Osteoblast (primary cell): ENCODE data around the gene STRA6. TPM values are rescaled to one million over a fixed set of nuclear protein-coding genes. Genes with fewer than 3 reads are reported as not detected.
A peak's percentile ranks its signal among the peaks of the same experiment; 100 is the strongest.

Experiments used
- DNase-seq: peaks from one replicate; pipeline ENCODE4 v3.0.0; 2011; ENCODE audit warnings: low spot score, mixed read lengths; ENCODE audit not compliant: insufficient read length; ENCODE audit errors: missing footprints
- H2AFZ ChIP-seq: 2 replicates; pipeline ENCODE4 v1.6.0; 2011; ENCODE audit warnings: mild to moderate bottlenecking, low read length
- H3K27ac ChIP-seq: 2 replicates; pipeline ENCODE4 v1.5.1; 2011; ENCODE audit warnings: mild to moderate bottlenecking, low read depth, low read length, moderate library complexity
- H3K27me3 ChIP-seq: 2 replicates; pipeline ENCODE4 v1.6.0; 2012; ENCODE audit warnings: mild to moderate bottlenecking, control low read depth, inconsistent platforms, low read length, moderate library complexity; ENCODE audit not compliant: insufficient read depth
- H3K36me3 ChIP-seq: 2 replicates; pipeline ENCODE4 v1.5.1; 2011; ENCODE audit warnings: mild to moderate bottlenecking, low read length, control low read depth, moderate library complexity; ENCODE audit not compliant: insufficient read depth
- H3K4me1 ChIP-seq: 2 replicates; pipeline ENCODE4 v1.5.1; 2011; ENCODE audit warnings: mild to moderate bottlenecking, low read length, control low read depth, moderate library complexity; ENCODE audit not compliant: insufficient read depth
- H3K4me2 ChIP-seq: 2 replicates; pipeline ENCODE4 v1.6.0; 2011; ENCODE audit warnings: mild to moderate bottlenecking, low read length; ENCODE audit not compliant: insufficient read depth
- H3K4me3 ChIP-seq: fragments of 200-600 bp; sonication (generic); 3 replicates; pipeline ENCODE4 v1.5.1; 2012; ENCODE audit warnings: mild to moderate bottlenecking, low read length, inconsistent platforms; ENCODE audit not compliant: insufficient read depth
- H3K79me2 ChIP-seq: 2 replicates; pipeline ENCODE4 v1.6.0; 2012; ENCODE audit warnings: mild to moderate bottlenecking, low read length, control low read depth, inconsistent platforms; ENCODE audit not compliant: insufficient read depth
- H3K9me3 ChIP-seq: 2 replicates; pipeline ENCODE4 v1.5.1; 2011; ENCODE audit warnings: low read depth, low read length, control low read depth
- H4K20me1 ChIP-seq: 2 replicates; pipeline ENCODE4 v1.6.0; 2012; ENCODE audit warnings: mild to moderate bottlenecking, low read length, control low read depth; ENCODE audit not compliant: insufficient read depth
- CTCF ChIP-seq: IDR thresholded peaks from 2 replicates; pipeline ENCODE4 v1.5.1; 2011; ENCODE audit warnings: mild to moderate bottlenecking, low read depth, low read length, moderate library complexity; ENCODE audit errors: extremely low read depth
- total RNA-seq: library from RNA; depleted of rRNA; stranded (reverse); fragments of >200 nt; gene quantifications from 2 replicates; pipeline ENCODE4 v1.2.3, GENCODE V29; 2012

Gene STRA6
- total RNA-seq, 1 donor = 0.36 TPM

GRCh38 chr15:74157868-74158827 is 44.4 kb downstream of the STRA6 start:
- no peak for DNase-seq
- H3K27me3 ChIP-seq = no peaks in the 10 kb centered on the region
- no peak overlapping the region for H3K4me2 ChIP-seq
- no peaks in the 10 kb centered on the region for H3K36me3 ChIP-seq
- no peak overlapping the region for H2AFZ ChIP-seq
- no peaks in the 10 kb centered on the region for H3K79me2 ChIP-seq
- peaks cover 4% of the 10 kb centered on the region for H3K4me1 ChIP-seq
- H3K4me3 ChIP-seq = no peak overlapping the region
- H4K20me1 ChIP-seq = no peaks in the 10 kb centered on the region
- H3K27ac ChIP-seq = no peak overlapping the region
- H3K9me3 ChIP-seq = no peaks in the 10 kb centered on the region
- TF ChIP-seq CTCF = no peak

- H4K20me1 ChIP-seq = no peaks in the 10 kb centered on the region
- H3K79me2 ChIP-seq = no peaks in the 10 kb centered on the region
- DNase-seq = no peak
- no peaks in the 10 kb centered on the region for H3K36me3 ChIP-seq
- no peak overlapping the region for H3K27ac ChIP-seq
- H3K4me2 ChIP-seq = no peak overlapping the region
- H3K27me3 ChIP-seq = no peaks in the 10 kb centered on the region
- peaks cover 4% of the 10 kb centered on the region for H3K4me1 ChIP-seq
- TF ChIP-seq CTCF = no peak
- H3K9me3 ChIP-seq = no peaks in the 10 kb centered on the region
- peak overlapping the region; percentile 58 for H2AFZ ChIP-seq
- no peak overlapping the region for H3K4me3 ChIP-seq
Measured at GRCh38 chr15:74156678-74157411, 45.7 kb downstream of the STRA6 start.

- Histone ChIP-seq H4K20me1 (no peaks in the 10 kb centered on the region), H3K4me2 (no peak overlapping the region), H2AFZ (no peak overlapping the region), H3K36me3 (no peaks in the 10 kb centered on the region), H3K79me2 (no peaks in the 10 kb centered on the region), H3K27me3 (no peaks in the 10 kb centered on the region), H3K27ac (no peak overlapping the region), H3K4me1 (peaks cover 4% of the 10 kb centered on the region), H3K4me3 (no peak overlapping the region), H3K9me3 (no peaks in the 10 kb centered on the region)
- DNase-seq = no peak
- TF ChIP-seq CTCF = no peak
Measured at GRCh38 chr15:74155766-74156417, 46.7 kb downstream of the STRA6 start.

GRCh38 chr15:74147051-74147450 is 55.5 kb downstream of the STRA6 start:
- DNase-seq = no peak

More at GRCh38 chr15:74147051-74147450, 55.5 kb downstream of the STRA6 start:
- Histone ChIP-seq H3K36me3 (no peaks in the 10 kb centered on the region), H3K9me3 (no peaks in the 10 kb centered on the region), H3K27me3 (peaks cover 14% of the 10 kb centered on the region), H3K4me2 (no peak overlapping the region), H4K20me1 (no peaks in the 10 kb centered on the region), H3K4me3 (no peak overlapping the region), H2AFZ (no peak overlapping the region), H3K79me2 (no peaks in the 10 kb centered on the region), H3K4me1 (no peaks in the 10 kb centered on the region), H3K27ac (no peak overlapping the region)
- TF ChIP-seq CTCF = no peak
